ENCODE data around the gene FOXG1. TPM values are rescaled to one million over a fixed set of nuclear protein-coding genes. Genes with fewer than 3 reads are reported as not detected.

FOXG1 gene
- total RNA-seq (ENCODE audit: low replicate concordance): 0.63 TPM in 1 of 2 replicates, not detected in the other

- peak; percentile 43 for DNase-seq (ENCODE audit: low read depth)
Measured at GRCh38 chr14:28766469-28766955, at the start of gene FOXG1. Gene FOXG1 (plus strand): TSS chr14:28766787. CDS start chr14:28767280, 493 bp downstream.

GRCh38 chr14:28719130-28719529, 47.5 kb upstream of the FOXG1 start:
- no peak for DNase-seq (ENCODE audit: low read depth)
- no peak for TF ChIP-seq CTCF (IDR thresholded peaks at IDR 0.05; ENCODE audit: insufficient read depth, low read length)
- H3K4me3 ChIP-seq (ENCODE audit: low read depth, low read length): no peak overlapping the region

More at GRCh38 chr14:28766469-28766955, at the start of gene FOXG1:
- peak within 1 kb of the TSS; percentile 51 for H3K4me3 ChIP-seq (ENCODE audit: low read depth, low read length)
- TF ChIP-seq CTCF (IDR thresholded peaks at IDR 0.05; ENCODE audit: insufficient read depth, low read length): no peak

GRCh38 chr14:28731358-28731757, 35.2 kb upstream of the FOXG1 start:
- no peak overlapping the region for H3K4me3 ChIP-seq (ENCODE audit: low read depth, low read length)
- TF ChIP-seq CTCF (IDR thresholded peaks at IDR 0.05; ENCODE audit: insufficient read depth, low read length): no peak
- DNase-seq (ENCODE audit: low read depth): peak; percentile 13

- no peak for DNase-seq (ENCODE audit: low read depth)
- TF ChIP-seq CTCF (IDR thresholded peaks at IDR 0.05; ENCODE audit: insufficient read depth, low read length): no peak
- no peak overlapping the region for H3K4me3 ChIP-seq (ENCODE audit: low read depth, low read length)
Measured at GRCh38 chr14:28742171-28742846, 24.3 kb upstream of the FOXG1 start.

- no peak overlapping the region for H3K4me3 ChIP-seq (ENCODE audit: low read depth, low read length)
- no peak for TF ChIP-seq CTCF (IDR thresholded peaks at IDR 0.05; ENCODE audit: insufficient read depth, low read length)
- no peak for DNase-seq (ENCODE audit: low read depth)
Measured at GRCh38 chr14:28744126-28744525, 22.5 kb upstream of the FOXG1 start.

GRCh38 chr14:28745176-28745575, 21.4 kb upstream of the FOXG1 start:
- no peak overlapping the region for H3K4me3 ChIP-seq (ENCODE audit: low read depth, low read length)
- TF ChIP-seq CTCF (IDR thresholded peaks at IDR 0.05; ENCODE audit: insufficient read depth, low read length): no peak
- DNase-seq (ENCODE audit: low read depth): no peak
